ENCODE measurements around the gene ISG20.
A peak's percentile ranks its signal among the peaks of the same experiment; 100 is the strongest.
"Not testable (repeated sequence)": the region's sequence is repeated elsewhere in the genome, so short reads cannot be mapped to it uniquely, and the experiment has no call there.

ISG20 gene

GRCh38 chr15:88637841-88638625 is 783 bp upstream of the ISG20 start:
- DNase-seq: no peak

GRCh38 chr15:88641959-88642452 is 3.2 kb downstream of the ISG20 start:
- no peak for DNase-seq

- not testable (repeated sequence) for DNase-seq
Observed at GRCh38 chr15:88642514-88642913, 3.7 kb downstream of the ISG20 start.

- DNase-seq: no peak
Observed at GRCh38 chr15:88644741-88645140, 5.9 kb downstream of the ISG20 start.

- no peak for DNase-seq
Observed at GRCh38 chr15:88645171-88646087, 6.6 kb downstream of the ISG20 start.

GRCh38 chr15:88646088-88646405 is 7.2 kb downstream of the ISG20 start:
- no peak for DNase-seq

- no peak for DNase-seq
Observed at GRCh38 chr15:88646951-88647350, 8.1 kb downstream of the ISG20 start.

- no peak for DNase-seq
Observed at GRCh38 chr15:88647351-88648105, 8.7 kb downstream of the ISG20 start.

- DNase-seq: no peak
Observed at GRCh38 chr15:88648357-88649214, 9.8 kb downstream of the ISG20 start.

GRCh38 chr15:88649286-88649733 is 10.5 kb downstream of the ISG20 start:
- peak; percentile 75 for DNase-seq

GRCh38 chr15:88649753-88650551 is 11.1 kb downstream of the ISG20 start:
- no peak for DNase-seq

- DNase-seq: no peak
Observed at GRCh38 chr15:88650556-88650955, 11.7 kb downstream of the ISG20 start.

GRCh38 chr15:88651136-88651732 is 12.4 kb downstream of the ISG20 start:
- DNase-seq: no peak

- no peak for DNase-seq
Observed at GRCh38 chr15:88651971-88652370, 13.2 kb downstream of the ISG20 start.

GRCh38 chr15:88652456-88653199 is 13.8 kb downstream of the ISG20 start:
- DNase-seq: no peak

GRCh38 chr15:88653200-88654064 is 14.6 kb downstream of the ISG20 start:
- DNase-seq: no peak

- DNase-seq: no peak
Observed at GRCh38 chr15:88654430-88655102, 15.8 kb downstream of the ISG20 start.

GRCh38 chr15:88655103-88655553 is 16.3 kb downstream of the ISG20 start:
- DNase-seq: no peak

All from kidney glomerular epithelial cell (primary cell).